22Rv1 (cell line): Measurements from ENCODE around the gene APBB3.

Experiments used
- H3K27ac ChIP-seq: fragments of 450-650 bp; 2 replicates; pipeline ENCODE4 v1.5.1; 2017
- CTCF ChIP-seq: fragments of 450-650 bp; IDR thresholded peaks from 2 replicates; pipeline ENCODE4 v1.5.1; 2017; ENCODE audit warnings: mild to moderate bottlenecking
- ZFX ChIP-seq: fragments of 450-650 bp; IDR thresholded peaks from 2 replicates; pipeline ENCODE4 v1.6.1; 2017; ENCODE audit warnings: antibody characterized with exemption, borderline replicate concordance

Gene APBB3

GRCh38 chr5:140573683-140574082 is 9.3 kb upstream of the APBB3 start:
- TF ChIP-seq ZFX: no peak
- TF ChIP-seq CTCF: no peak
- H3K27ac ChIP-seq: no peak overlapping the region

- TF ChIP-seq ZFX: no peak
- no peak for TF ChIP-seq CTCF
- H3K27ac ChIP-seq: no peak overlapping the region
Measured at GRCh38 chr5:140571105-140571504, 6.7 kb upstream of the APBB3 start.

GRCh38 chr5:140570488-140570887 is 6.1 kb upstream of the APBB3 start:
- TF ChIP-seq CTCF: no peak
- TF ChIP-seq ZFX: no peak

GRCh38 chr5:140570058-140570457 is 5.7 kb upstream of the APBB3 start:
- no peak overlapping the region for H3K27ac ChIP-seq
- no peak for TF ChIP-seq CTCF

More at GRCh38 chr5:140570488-140570887, 6.1 kb upstream of the APBB3 start:
- no peak overlapping the region for H3K27ac ChIP-seq

- no peak overlapping the region for H3K27ac ChIP-seq
- TF ChIP-seq CTCF (no peak), ZFX (no peak)
Measured at GRCh38 chr5:140569197-140569596, 4.8 kb upstream of the APBB3 start.

- TF ChIP-seq ZFX: no peak
- TF ChIP-seq CTCF: no peak
- no peak overlapping the region for H3K27ac ChIP-seq
Measured at GRCh38 chr5:140568443-140569063, 4.2 kb upstream of the APBB3 start.

GRCh38 chr5:140567871-140568270 is 3.5 kb upstream of the APBB3 start:
- no peak for TF ChIP-seq ZFX
- H3K27ac ChIP-seq: no peak overlapping the region
